Activated CD4-positive, alpha-beta T cell treated with anti-CD3 and anti-CD28 coated beads, Interleukin-2, amount 10 ng/mL, durations not matched to agents 7 days and 5 days (primary cell): ENCODE measurements around the gene TBC1D4. TPM values are rescaled to one million over a fixed set of nuclear protein-coding genes. Genes with fewer than 3 reads are reported as not detected.
"Not testable (repeated sequence)": the region's sequence is repeated elsewhere in the genome, so short reads cannot be mapped to it uniquely, and the experiment has no call there.

Experiments used
- CTCF ChIA-PET: fragments of 350-600 bp; sonication (Branson Sonifier 250); formaldehyde crosslinking; loops from one replicate; lab custom pipeline; 2021; ENCODE audit warnings: antibody characterized with exemption; lab: Charles Lee
- POLR2A ChIA-PET: fragments of 350-600 bp; sonication (Branson Sonifier 250); formaldehyde crosslinking; loops from one replicate; lab custom pipeline; 2021; ENCODE audit warnings: antibody characterized with exemption; lab: Charles Lee
- DNase-seq: peaks from one replicate; pipeline ENCODE4 v3.0.0-alpha.2; 2020
- H3K27ac Mint-ChIP-seq: one replicate; pipeline ENCODE4 v1.8.0; 2021; ENCODE audit warnings: mild to moderate bottlenecking, moderate library complexity, mixed read lengths
- H3K27me3 Mint-ChIP-seq: one replicate; pipeline ENCODE4 v1.8.0; 2021; ENCODE audit warnings: mixed read lengths
- H3K36me3 Mint-ChIP-seq: one replicate; pipeline ENCODE4 v1.8.0; 2021; ENCODE audit warnings: low read depth, mixed read lengths
- H3K4me1 Mint-ChIP-seq: one replicate; pipeline ENCODE4 v1.8.0; 2021; ENCODE audit warnings: mixed read lengths
- H3K4me3 Mint-ChIP-seq: one replicate; pipeline ENCODE4 v1.8.0; 2021; ENCODE audit warnings: mild to moderate bottlenecking, moderate library complexity, mixed read lengths
- H3K9me3 Mint-ChIP-seq: one replicate; pipeline ENCODE4 v1.8.0; 2021; ENCODE audit warnings: mixed read lengths
- total RNA-seq, 2 experiments: library from RNA; stranded (reverse); gene quantifications; one replicate each; pipeline ENCODE4 v1.2.3, GENCODE V29; 2021

Gene TBC1D4
- total RNA-seq, 2 experiments from 2014 or later = 27.2 to 32.9 TPM

DNA sequence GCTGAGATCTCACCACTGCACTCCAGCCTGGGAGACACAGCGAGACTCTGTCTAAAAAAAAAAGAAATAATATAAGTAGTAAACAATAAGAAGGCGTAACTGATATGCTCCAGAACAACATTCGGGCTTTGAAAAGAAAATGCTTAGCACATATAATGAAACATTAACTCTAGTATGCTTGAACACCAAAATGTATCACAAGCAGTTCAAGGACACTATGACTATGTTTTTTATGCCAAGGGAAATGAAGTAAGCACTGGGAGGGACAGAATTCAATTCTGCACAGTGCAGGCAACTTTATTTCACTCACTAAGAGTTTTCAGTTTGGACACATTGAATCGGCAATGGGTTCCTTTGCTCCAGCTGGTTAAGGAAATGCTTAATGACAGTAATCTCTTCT lies 178.7 kb downstream of the TBC1D4 start:
- H3K4me3 Mint-ChIP-seq = no peak overlapping the region
- H3K9me3 Mint-ChIP-seq = peaks cover 8% of the 10 kb centered on the region
- no peak for DNase-seq
- H3K4me1 Mint-ChIP-seq = peaks cover 6% of the 10 kb centered on the region
- POLR2A ChIA-PET = interaction anchor here (0.6 kb wide), 1 partner anchor 39 kb away, joined by 3 read pairs; no protein-coding TSS in a partner anchor
- CTCF ChIA-PET = interaction anchor here (1.1 to 3.4 kb wide), 2 partner anchors 10 to 23 kb away, joined by 3 to 13 read pairs; no protein-coding TSS in a partner anchor
- no peaks in the 10 kb centered on the region for H3K27me3 Mint-ChIP-seq
- H3K36me3 Mint-ChIP-seq = peaks cover 47% of the 10 kb centered on the region
- no peak overlapping the region for H3K27ac Mint-ChIP-seq

DNA sequence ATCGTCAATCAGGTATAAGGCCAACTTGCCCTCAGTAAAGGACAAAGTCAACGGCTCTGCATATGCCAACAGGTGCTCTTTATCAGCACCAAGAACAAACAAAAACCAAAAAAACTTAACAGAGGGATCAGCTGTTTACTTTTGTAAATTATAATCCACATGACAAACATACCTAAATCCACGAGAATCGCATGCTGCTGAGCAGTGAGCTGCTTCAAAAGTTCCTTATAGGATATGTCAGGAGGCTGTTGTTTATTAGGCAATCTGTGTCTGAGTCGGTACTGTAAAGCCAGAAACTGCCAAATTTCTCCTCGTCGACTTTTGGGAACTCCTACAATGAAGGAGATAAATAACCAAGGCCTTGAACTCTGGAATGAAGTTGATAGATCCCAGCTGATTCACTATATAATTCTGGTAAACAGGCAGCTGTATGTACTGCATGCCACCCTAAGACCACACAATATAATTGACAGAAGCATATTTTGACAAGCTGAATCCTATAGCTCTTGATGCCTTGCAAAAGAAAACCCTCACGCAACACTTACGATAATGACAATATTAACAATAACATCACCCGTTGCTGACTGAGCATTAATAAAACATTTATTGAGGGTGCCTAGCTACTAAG lies 179.8 kb downstream of the TBC1D4 start:
- Mint-ChIP-seq H3K4me1 (peaks cover 6% of the 10 kb centered on the region), H3K27me3 (no peaks in the 10 kb centered on the region), H3K27ac (no peak overlapping the region), H3K36me3 (peaks cover 45% of the 10 kb centered on the region), H3K9me3 (peaks cover 8% of the 10 kb centered on the region), H3K4me3 (no peak overlapping the region)
- CTCF ChIA-PET = interaction anchor here (1.0 to 3.4 kb wide), 3 partner anchors 11 to 23 kb away, joined by 3 to 13 read pairs (median 4); no protein-coding TSS in a partner anchor
- POLR2A ChIA-PET = no interaction called here
- DNase-seq = no peak

DNA sequence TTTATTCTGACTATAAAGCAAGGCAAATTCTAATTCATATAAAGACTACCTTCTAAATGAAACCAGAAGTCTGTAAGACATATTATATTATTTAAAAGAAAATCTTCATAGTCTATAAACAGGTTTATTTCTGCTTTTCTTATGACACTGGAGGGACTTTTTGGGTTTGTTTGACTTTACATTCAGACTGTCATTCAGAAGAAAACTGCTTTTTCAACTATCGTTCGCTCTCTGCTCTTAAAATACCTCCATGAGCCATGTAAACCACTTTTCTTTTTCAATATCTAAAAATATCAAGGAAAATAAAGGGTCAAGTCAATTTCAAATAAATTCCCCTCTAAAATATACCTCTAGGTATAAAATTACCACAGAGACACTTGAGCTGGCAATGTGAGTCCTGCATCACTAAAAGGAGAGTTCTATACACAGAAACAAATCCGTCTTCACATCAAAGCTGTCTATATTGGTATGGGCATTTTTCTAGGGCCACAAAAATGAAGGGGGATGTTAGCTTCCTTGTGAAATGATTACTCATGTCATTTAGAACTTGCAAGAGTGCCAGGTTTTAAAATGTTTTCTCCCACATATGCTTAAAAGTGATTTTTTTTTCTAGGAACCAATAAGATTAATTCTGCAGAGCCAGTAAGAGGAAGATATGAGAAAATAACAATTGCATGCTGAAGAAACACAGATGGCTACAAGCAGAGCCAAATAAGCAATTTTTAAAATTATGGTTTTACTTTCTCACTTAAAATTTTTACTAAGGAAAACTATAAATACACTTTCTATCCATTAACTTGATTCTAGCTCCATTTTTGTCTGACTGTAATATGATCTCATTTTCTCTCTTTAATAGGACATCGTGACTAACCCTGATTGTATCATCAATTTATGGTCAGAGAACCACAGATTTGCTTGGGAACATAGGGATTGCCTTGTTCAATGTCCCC lies 181.8 kb downstream of the TBC1D4 start:
- Mint-ChIP-seq H3K9me3 (peaks cover 6% of the 10 kb centered on the region), H3K4me3 (no peak overlapping the region), H3K36me3 (peaks cover 42% of the 10 kb centered on the region), H3K4me1 (peaks cover 19% of the 10 kb centered on the region), H3K27ac (no peak overlapping the region), H3K27me3 (no peaks in the 10 kb centered on the region)
- ChIA-PET CTCF (interaction anchor here (0.6 kb wide), 1 partner anchor 98 kb away, joined by 3 read pairs; no protein-coding TSS in a partner anchor), POLR2A (no interaction called here)
- DNase-seq = no peak

DNA sequence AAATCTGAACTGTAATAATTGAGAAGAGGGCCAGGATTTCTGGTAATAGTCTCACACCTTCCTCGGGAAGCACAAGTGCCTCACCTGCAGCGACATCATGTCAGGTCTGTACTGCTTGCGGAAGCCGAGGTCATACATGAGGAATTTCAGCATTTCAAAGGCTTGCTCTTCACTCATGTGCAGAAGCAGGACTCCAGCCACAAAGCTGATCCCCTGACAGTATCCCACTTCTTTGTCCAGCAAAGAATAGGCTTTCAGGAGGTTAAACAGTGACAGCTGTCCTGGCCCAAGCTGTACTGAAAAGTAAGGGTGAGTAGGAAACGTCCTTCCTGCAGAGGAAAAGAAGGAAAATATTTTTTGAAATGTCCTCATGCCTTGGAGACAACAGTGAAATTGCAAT lies 182.7 kb downstream of the TBC1D4 start:
- DNase-seq = no peak
- H3K27me3 Mint-ChIP-seq = no peaks in the 10 kb centered on the region
- POLR2A ChIA-PET = no interaction called here
- peaks cover 23% of the 10 kb centered on the region for H3K4me1 Mint-ChIP-seq
- no peak overlapping the region for H3K4me3 Mint-ChIP-seq
- no peaks in the 10 kb centered on the region for H3K9me3 Mint-ChIP-seq
- CTCF ChIA-PET = no interaction called here
- H3K27ac Mint-ChIP-seq = no peak overlapping the region
- peaks cover 38% of the 10 kb centered on the region for H3K36me3 Mint-ChIP-seq

DNA sequence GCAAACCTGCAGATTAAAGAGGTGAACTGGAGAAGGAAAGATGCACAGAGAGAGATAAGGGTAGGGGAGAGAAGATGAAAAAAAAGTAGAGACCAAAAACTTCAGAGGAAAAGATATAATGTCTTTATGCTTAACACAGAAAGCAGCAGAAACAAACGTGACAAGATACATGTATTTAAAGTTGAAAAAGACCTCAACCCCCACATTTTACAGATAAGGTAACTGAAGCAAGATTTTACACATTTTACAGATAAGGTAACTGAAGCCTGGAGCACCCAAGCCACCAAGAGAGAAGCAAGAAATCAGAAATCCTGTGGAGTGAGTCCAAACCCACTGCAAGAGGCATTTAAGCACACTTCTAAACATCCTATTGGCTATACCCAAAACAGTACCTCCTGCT lies 185.3 kb downstream of the TBC1D4 start:
- DNase-seq = no peak
- ChIA-PET POLR2A (no interaction called here), CTCF (interaction anchor here (0.6 kb wide), 1 partner anchor 16 kb away, joined by 3 read pairs; no protein-coding TSS in a partner anchor)
- H3K4me3 Mint-ChIP-seq = no peak overlapping the region
- H3K4me1 Mint-ChIP-seq = peaks cover 23% of the 10 kb centered on the region
- H3K27ac Mint-ChIP-seq = peak overlapping the region; percentile 68
- H3K27me3 Mint-ChIP-seq = no peaks in the 10 kb centered on the region
- peaks cover 40% of the 10 kb centered on the region for H3K36me3 Mint-ChIP-seq
- H3K9me3 Mint-ChIP-seq = no peaks in the 10 kb centered on the region

DNA sequence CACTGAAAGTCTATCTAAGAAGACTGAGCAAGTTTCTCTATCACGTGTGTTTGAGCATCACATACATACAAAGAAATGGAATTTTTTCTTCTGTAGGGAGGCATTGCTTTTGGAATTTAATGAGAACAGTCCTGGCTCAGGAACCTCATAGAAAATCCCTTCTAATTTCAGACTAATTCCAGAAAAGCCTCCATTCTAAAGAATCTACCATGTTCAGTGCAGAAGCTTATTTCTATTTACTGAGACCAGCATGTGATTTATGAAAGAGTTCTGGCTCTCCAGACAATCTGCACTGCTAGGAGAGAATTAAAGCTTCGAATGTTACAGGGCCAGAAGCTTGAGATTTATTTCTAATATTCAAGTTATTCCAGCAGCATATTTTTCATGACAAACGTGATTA lies 186.8 kb downstream of the TBC1D4 start:
- H3K4me1 Mint-ChIP-seq = peaks cover 21% of the 10 kb centered on the region
- ChIA-PET CTCF (no interaction called here), POLR2A (no interaction called here)
- H3K4me3 Mint-ChIP-seq = no peak overlapping the region
- H3K27ac Mint-ChIP-seq = no peak overlapping the region
- H3K36me3 Mint-ChIP-seq = peaks cover 47% of the 10 kb centered on the region
- H3K9me3 Mint-ChIP-seq = no peaks in the 10 kb centered on the region
- DNase-seq = no peak
- no peaks in the 10 kb centered on the region for H3K27me3 Mint-ChIP-seq

DNA sequence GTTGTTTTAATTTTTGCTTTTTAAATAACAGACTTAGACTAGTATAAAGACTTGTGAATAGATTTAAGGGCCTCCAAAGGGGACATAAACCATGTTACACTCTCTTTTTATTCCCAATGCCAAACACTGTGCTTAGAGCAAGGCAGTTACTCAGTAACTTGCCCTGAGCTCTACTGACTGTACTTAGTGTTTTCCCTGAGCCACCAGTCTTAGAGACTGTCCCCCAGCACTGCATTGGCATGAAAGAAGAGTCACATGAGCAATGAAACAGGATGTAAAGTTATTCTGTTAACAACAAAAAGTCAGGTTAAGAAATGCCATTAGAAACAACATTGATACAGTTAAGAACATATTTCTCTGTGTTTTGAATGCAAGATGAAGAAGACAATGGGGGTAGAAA lies 187.9 kb downstream of the TBC1D4 start:
- Mint-ChIP-seq H3K27me3 (no peaks in the 10 kb centered on the region), H3K27ac (no peak overlapping the region), H3K4me3 (no peak overlapping the region), H3K36me3 (peaks cover 46% of the 10 kb centered on the region), H3K9me3 (no peaks in the 10 kb centered on the region), H3K4me1 (peaks cover 18% of the 10 kb centered on the region)
- POLR2A ChIA-PET = no interaction called here
- no peak for DNase-seq
- CTCF ChIA-PET = interaction anchor here (0.5 kb wide), 1 partner anchor 1009 kb away, joined by 3 read pairs; no protein-coding TSS in a partner anchor

DNA sequence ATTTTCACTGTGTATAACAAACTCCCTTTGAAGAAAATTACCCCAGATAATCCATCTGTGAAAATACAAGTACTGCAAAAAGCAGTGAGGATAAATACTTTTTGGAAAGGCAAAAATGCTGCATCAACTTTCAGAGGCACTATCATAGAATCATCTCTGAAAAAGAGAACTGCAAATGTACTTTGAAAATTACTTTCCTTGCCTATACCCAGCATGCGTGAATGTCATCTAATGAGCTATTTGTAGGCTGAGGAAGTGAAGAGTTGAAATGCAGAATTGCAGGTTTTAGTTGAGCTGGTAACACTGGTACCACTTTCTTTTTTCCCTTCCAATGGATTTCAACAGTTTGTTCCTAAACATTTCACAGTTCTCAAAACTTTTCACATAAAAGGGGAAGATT lies 196.7 kb downstream of the TBC1D4 start:
- ChIA-PET POLR2A (no interaction called here), CTCF (interaction anchor here (0.8 kb wide), 1 partner anchor 20 kb away, joined by 3 read pairs; no protein-coding TSS in a partner anchor)
- Mint-ChIP-seq H3K36me3 (peaks cover 40% of the 10 kb centered on the region), H3K4me3 (no peak overlapping the region), H3K4me1 (no peaks in the 10 kb centered on the region), H3K27me3 (no peaks in the 10 kb centered on the region), H3K27ac (no peak overlapping the region), H3K9me3 (peaks cover 2% of the 10 kb centered on the region)
- no peak for DNase-seq

DNA sequence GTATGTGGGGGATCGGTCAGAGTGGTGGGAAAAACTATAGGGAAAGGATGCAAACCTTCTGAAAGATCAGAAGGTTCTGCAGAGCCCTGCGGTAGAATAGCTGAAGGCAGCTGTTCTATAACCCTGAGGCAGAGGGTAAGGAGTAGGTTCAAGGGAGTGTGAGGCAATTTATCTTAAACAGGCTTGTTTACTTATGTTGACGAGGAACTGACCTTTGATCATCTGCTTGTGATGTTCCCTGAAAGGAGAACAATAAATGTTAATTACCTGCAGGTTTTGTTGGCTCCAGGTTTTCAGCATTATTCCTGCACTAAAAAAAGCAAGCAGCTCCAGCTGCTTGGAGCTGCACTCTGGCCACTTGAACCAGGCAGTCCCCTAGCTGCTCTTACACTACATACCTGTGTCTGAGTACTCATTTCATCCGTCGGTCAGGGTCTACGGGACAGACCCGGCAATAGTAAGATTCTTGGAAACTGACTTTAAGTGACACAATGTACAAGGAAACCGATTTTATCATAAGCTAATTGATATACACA lies 202.1 kb downstream of the TBC1D4 start:
- no peak overlapping the region for H3K4me3 Mint-ChIP-seq
- no peaks in the 10 kb centered on the region for H3K27me3 Mint-ChIP-seq
- peaks cover 12% of the 10 kb centered on the region for H3K9me3 Mint-ChIP-seq
- no peak for DNase-seq
- no peaks in the 10 kb centered on the region for H3K4me1 Mint-ChIP-seq
- ChIA-PET CTCF (interaction anchor here (1.2 to 2.0 kb wide), 2 partner anchors 11 to 16 kb away, joined by 3 to 5 read pairs; no protein-coding TSS in a partner anchor), POLR2A (no interaction called here)
- H3K36me3 Mint-ChIP-seq = peaks cover 9% of the 10 kb centered on the region
- no peak overlapping the region for H3K27ac Mint-ChIP-seq

DNA sequence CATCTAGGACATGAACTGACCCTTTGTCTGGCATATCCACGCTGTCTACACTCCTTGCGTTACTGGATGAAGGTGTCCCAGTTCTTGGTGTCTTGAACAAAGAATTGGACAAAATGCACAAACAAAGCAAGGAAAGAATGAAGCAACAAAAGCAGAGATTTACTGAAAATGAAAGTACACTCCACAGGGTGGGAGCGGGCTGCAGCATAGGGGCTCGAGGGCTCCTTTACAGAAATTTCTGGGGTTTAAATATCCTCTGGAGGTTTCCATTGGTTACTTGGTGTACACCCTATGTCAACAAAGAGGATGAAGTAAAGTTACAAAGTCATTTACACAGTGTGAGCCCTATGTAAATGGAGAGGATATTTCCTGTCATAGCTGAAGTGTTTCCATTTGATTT lies 208.3 kb downstream of the TBC1D4 start:
- H3K27ac Mint-ChIP-seq, H3K27me3 Mint-ChIP-seq, DNase-seq, H3K4me3 Mint-ChIP-seq, POLR2A ChIA-PET, CTCF ChIA-PET, H3K36me3 Mint-ChIP-seq, H3K4me1 Mint-ChIP-seq: not testable (repeated sequence)
- H3K9me3 Mint-ChIP-seq = peaks cover 13% of the 10 kb centered on the region

DNA sequence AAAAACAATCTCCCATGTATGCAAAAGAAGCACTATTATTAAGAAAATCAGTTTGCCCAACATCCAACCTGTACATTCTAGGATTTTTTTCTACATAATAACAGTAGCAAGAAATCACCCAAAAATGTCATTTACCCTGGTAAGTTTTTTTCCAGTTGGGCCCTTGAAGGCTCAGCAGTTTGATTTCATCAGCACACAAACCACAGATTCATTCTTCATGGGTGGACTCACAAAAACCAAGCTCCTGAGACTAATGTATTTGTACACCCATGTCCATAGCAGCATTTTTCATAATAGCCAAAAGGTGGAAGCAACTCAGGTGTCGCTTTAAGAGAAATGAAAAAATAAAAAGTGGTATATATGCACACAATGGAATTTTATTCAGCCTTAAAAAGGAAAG lies 210.1 kb downstream of the TBC1D4 start:
- Mint-ChIP-seq H3K36me3 (no peaks in the 10 kb centered on the region), H3K27me3 (peaks cover 2% of the 10 kb centered on the region), H3K4me3 (no peak overlapping the region), H3K27ac (no peak overlapping the region), H3K9me3 (peaks cover 9% of the 10 kb centered on the region), H3K4me1 (no peaks in the 10 kb centered on the region)
- CTCF ChIA-PET = interaction anchor here (1.1 kb wide), 1 partner anchor 24 kb away, joined by 3 read pairs; no protein-coding TSS in a partner anchor
- POLR2A ChIA-PET = no interaction called here
- DNase-seq = no peak

DNA sequence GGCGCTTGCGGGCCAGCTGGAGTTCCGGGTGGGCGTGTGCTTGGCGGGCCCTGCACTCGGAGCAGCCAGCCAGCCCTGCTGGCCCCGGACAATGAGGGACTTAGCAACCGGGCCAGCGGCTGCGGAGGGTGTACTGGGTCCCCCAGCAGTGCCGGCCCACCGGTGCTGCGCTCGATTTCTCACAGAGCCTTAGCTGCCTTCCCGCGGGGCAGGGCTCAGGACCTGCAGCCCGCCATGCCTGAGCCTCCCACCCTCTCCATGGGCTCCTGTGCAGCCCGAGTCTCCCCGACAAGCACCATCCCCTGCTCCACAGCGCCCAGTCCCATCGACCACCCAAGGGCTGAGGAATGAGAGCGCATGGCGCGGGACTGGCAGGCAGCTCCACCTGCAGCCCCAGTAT lies 213.5 kb downstream of the TBC1D4 start:
- H3K4me3 Mint-ChIP-seq, DNase-seq, H3K4me1 Mint-ChIP-seq, H3K27ac Mint-ChIP-seq, H3K36me3 Mint-ChIP-seq, H3K9me3 Mint-ChIP-seq, H3K27me3 Mint-ChIP-seq, POLR2A ChIA-PET, CTCF ChIA-PET: not testable (repeated sequence)
